Nephron progenitor cell (in vitro differentiated cells): ENCODE data around the gene HCFC2.
"Not testable (repeated sequence)": the region's sequence is repeated elsewhere in the genome, so short reads cannot be mapped to it uniquely, and the experiment has no call there.

Experiments
- DNase-seq: peaks from one replicate; pipeline ENCODE4 v3.0.0; 2021
- H3K27ac Mint-ChIP-seq: 2 replicates; pipeline ENCODE4 v1.8.0; 2021; ENCODE audit warnings: mild to moderate bottlenecking, moderate library complexity, mixed read lengths
- H3K27me3 Mint-ChIP-seq: 2 replicates; pipeline ENCODE4 v1.8.0; 2021; ENCODE audit warnings: mild to moderate bottlenecking, low read depth, mixed read lengths; ENCODE audit not compliant: poor library complexity
- H3K36me3 Mint-ChIP-seq: 2 replicates; pipeline ENCODE4 v1.8.0; 2021; ENCODE audit warnings: low read depth, mixed read lengths
- H3K4me1 Mint-ChIP-seq: 2 replicates; pipeline ENCODE4 v1.8.0; 2021; ENCODE audit warnings: mixed read lengths
- H3K4me3 Mint-ChIP-seq: 2 replicates; pipeline ENCODE4 v1.8.0; 2021; ENCODE audit warnings: mild to moderate bottlenecking, moderate library complexity, mixed read lengths
- H3K9me3 Mint-ChIP-seq: 2 replicates; pipeline ENCODE4 v1.8.0; 2021; ENCODE audit warnings: mild to moderate bottlenecking, moderate library complexity, mixed read lengths
- TF ChIP-seq, protein P1 (sequence below): fragments of 200-600 bp; sonication (generic); IDR thresholded peaks from 2 replicates; pipeline ENCODE4 v1.5.0; 2021; ENCODE audit warnings: antibody characterized with exemption

The HCFC2 gene

DNA sequence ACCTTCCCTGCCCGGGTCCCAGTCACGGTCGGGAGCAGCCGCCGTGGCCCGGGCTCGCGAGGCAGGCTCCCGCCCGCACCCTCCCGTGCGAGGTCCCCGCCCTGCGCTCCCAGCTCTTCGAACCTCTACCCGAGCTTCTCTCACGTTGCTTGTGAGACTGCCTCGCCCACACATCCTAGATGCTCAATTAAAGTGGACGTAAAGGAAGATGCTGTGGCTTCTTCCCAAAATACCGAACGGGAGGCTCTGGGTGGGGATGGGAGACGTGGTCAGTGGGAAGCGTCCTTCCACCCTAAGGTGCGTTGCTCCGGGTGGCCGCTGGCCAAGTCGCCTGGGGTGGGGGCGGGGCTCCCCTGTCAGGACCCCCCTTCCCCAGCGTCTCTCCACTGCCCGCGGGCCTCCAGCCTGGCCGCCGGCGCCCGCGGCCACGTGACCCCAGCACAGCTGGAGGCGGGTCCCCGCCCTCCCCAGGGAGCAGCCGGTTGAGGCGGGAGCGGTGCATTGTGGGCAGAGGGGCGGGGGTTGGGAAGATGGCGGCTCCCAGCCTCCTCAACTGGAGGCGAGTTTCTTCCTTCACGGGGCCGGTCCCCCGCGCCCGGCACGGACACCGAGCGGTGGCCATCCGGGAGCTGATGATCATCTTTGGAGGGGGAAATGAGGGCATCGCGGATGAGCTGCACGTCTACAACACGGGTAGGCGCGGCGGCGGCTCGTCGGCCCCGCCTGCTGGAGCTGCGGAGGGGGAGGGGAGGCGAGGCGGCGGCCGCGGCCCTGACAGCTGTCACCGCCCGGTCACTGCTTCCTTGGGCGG, at the start of gene HCFC2:
Gene HCFC2, plus strand, starts transcription at position 501 of the 811 bp plus-strand sequence. Its CDS starts 30 bp downstream, at position 531.
- Mint-ChIP-seq H3K9me3 (no peaks in the 10 kb centered on the region), H3K36me3 (peaks cover 12% of the 10 kb centered on the region), H3K27me3 (peaks cover 39% of the 10 kb centered on the region), H3K27ac (peak within 1 kb of the TSS; percentile 59), H3K4me3 (peak within 1 kb of the TSS; percentile 94), H3K4me1 (peaks cover 12% of the 10 kb centered on the region)
- peak; percentile 93 for DNase-seq
- TF ChIP-seq, protein P1, sequence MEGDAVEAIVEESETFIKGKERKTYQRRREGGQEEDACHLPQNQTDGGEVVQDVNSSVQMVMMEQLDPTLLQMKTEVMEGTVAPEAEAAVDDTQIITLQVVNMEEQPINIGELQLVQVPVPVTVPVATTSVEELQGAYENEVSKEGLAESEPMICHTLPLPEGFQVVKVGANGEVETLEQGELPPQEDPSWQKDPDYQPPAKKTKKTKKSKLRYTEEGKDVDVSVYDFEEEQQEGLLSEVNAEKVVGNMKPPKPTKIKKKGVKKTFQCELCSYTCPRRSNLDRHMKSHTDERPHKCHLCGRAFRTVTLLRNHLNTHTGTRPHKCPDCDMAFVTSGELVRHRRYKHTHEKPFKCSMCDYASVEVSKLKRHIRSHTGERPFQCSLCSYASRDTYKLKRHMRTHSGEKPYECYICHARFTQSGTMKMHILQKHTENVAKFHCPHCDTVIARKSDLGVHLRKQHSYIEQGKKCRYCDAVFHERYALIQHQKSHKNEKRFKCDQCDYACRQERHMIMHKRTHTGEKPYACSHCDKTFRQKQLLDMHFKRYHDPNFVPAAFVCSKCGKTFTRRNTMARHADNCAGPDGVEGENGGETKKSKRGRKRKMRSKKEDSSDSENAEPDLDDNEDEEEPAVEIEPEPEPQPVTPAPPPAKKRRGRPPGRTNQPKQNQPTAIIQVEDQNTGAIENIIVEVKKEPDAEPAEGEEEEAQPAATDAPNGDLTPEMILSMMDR: no peak

DNA sequence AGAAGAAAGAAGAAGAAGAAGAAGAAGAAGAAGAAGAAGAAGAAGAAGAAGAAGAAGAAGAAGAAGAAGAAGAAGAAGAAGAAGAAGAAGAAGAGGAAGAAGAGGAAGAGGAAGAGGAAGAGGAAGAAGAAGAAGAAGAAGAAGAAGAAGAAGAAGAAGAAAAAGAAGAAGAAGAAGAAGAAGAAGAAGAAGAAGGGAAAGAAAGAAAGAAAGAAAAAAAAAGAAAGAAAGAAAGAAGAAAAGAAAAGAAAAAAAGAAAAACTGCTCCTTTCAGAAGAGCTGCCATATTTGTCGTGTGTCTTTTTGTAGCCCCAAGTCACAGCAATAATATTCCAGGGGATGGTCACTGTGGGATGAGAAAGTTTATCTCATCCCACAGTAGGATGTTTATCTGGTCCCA, 42.5 kb upstream of the HCFC2 start:
- DNase-seq, H3K4me3 Mint-ChIP-seq, H3K27ac Mint-ChIP-seq, H3K4me1 Mint-ChIP-seq, H3K36me3 Mint-ChIP-seq: not testable (repeated sequence)
- peaks cover 27% of the 10 kb centered on the region for H3K9me3 Mint-ChIP-seq
- H3K27me3 Mint-ChIP-seq: peaks cover 14% of the 10 kb centered on the region

DNA sequence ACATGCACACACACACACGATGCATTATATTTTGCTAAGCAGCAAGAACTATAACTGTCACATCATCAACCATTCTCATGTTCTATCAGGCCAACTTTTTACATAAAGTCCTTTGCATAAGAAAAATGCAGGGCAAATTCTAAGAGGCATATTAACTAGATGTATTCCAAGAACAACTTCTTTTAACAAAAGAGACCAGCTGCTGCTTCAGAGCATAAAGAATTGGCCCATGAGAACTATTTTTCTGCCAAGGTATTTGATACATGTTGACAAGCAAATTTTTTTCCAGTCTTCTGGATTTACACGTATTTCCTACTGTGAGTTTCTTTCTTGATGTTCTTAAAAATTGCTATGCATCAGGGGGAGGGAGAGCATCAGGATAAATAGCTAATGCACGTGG, 41.5 kb upstream of the HCFC2 start:
- Mint-ChIP-seq H3K9me3 (peaks cover 27% of the 10 kb centered on the region), H3K27ac (no peak overlapping the region), H3K36me3 (peaks cover 4% of the 10 kb centered on the region), H3K27me3 (peaks cover 14% of the 10 kb centered on the region), H3K4me1 (no peaks in the 10 kb centered on the region), H3K4me3 (no peak overlapping the region)
- TF ChIP-seq, protein P1: no peak
- DNase-seq: no peak

DNA sequence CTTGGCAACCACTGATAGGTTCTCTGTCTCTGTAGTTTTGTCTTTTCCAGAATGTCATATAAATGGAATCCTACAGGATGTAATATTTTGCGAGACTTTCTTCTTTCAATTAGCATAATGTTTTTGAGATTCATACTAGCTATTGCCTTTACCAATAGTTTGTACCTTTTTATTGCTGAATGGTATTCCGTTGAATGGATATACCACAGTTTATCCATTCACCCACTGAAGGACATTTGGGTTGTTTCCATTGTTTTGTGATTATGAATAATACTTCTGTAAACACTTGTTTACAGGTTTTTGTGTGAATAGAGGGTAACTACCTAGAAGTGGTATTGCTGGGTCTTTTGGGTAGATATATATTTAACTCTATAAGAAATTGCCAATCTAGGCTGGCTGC, 40.6 kb upstream of the HCFC2 start:
- no peaks in the 10 kb centered on the region for H3K4me1 Mint-ChIP-seq
- peaks cover 4% of the 10 kb centered on the region for H3K36me3 Mint-ChIP-seq
- no peak overlapping the region for H3K4me3 Mint-ChIP-seq
- H3K27ac Mint-ChIP-seq: no peak overlapping the region
- peaks cover 27% of the 10 kb centered on the region for H3K9me3 Mint-ChIP-seq
- no peak for DNase-seq
- H3K27me3 Mint-ChIP-seq: peaks cover 14% of the 10 kb centered on the region
- TF ChIP-seq, protein P1: no peak

DNA sequence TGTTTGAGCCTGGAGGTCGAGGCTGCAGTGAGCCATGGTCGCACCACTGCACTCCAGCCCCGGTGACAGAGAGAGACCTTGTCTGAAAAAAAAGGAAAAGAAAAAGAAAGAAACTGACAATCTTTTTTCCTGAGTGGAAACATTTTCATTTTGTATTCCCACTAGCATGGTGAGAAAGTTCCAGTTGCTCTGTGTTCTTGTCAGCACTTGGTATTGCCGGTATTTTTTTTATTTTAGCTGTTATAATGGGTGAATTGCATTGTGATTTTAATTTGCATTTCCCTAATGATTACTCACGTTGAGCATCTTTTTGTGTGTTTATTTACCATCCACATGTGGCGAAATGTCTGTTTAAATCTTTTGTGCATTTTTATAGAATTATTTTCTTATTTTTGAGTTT, 40.0 kb upstream of the HCFC2 start:
- no peak overlapping the region for H3K4me3 Mint-ChIP-seq
- TF ChIP-seq, protein P1: no peak
- H3K27ac Mint-ChIP-seq: no peak overlapping the region
- DNase-seq: no peak
- no peaks in the 10 kb centered on the region for H3K4me1 Mint-ChIP-seq
- peaks cover 14% of the 10 kb centered on the region for H3K27me3 Mint-ChIP-seq
- peaks cover 4% of the 10 kb centered on the region for H3K36me3 Mint-ChIP-seq
- peaks cover 27% of the 10 kb centered on the region for H3K9me3 Mint-ChIP-seq

DNA sequence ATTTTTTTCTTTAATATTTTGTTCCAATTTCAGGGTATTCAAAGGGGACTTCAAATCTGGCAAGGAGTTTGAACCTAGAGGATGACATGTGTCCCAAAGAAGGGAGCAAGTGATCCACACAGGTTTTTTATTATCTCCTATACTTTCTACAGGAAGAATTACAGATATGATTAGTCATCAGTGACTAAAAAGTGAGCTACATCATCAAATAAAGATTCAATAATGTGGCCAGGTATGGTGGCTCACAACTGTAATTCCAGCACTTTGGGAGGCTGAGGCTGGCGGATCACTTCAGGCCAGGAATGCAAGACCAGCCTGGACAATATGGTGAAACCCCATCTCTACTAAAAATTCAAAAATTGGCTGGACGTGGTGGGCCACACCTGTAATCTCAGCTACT, 38.6 kb upstream of the HCFC2 start:
- peaks cover 21% of the 10 kb centered on the region for H3K9me3 Mint-ChIP-seq
- peaks cover 4% of the 10 kb centered on the region for H3K36me3 Mint-ChIP-seq
- TF ChIP-seq, protein P1: no peak
- no peak overlapping the region for H3K27ac Mint-ChIP-seq
- H3K27me3 Mint-ChIP-seq: peaks cover 7% of the 10 kb centered on the region
- no peak overlapping the region for H3K4me3 Mint-ChIP-seq
- DNase-seq: no peak
- H3K4me1 Mint-ChIP-seq: no peaks in the 10 kb centered on the region
